HEK293T (cell line): ENCODE measurements around the gene GFPT2.

Source experiments
- CTCF ChIA-PET: fragments of 350-600 bp; formaldehyde crosslinking; extraction: SDS; loops from one replicate; lab custom pipeline; 2021; ENCODE audit warnings: antibody characterized with exemption, inconsistent platforms; lab: Yijun Ruan, JAX
- POLR2A ChIA-PET: fragments of 350-600 bp; formaldehyde crosslinking; extraction: SDS; loops from one replicate; lab custom pipeline; 2020; ENCODE audit warnings: antibody characterized with exemption, inconsistent platforms; lab: Yijun Ruan, JAX
- DNase-seq: peaks from one replicate; pipeline ENCODE4 v3.0.0; 2012; ENCODE audit warnings: mixed read lengths; ENCODE audit errors: extremely low spot score
- ARNT ChIP-seq: fragments of 450-650 bp; IDR thresholded peaks from 2 replicates; pipeline ENCODE4 v1.6.1; 2017; ENCODE audit warnings: mild to moderate bottlenecking
- BHLHE40 ChIP-seq: fragments of 450-650 bp; IDR thresholded peaks from 2 replicates; pipeline ENCODE4 v1.6.1; 2016; ENCODE audit warnings: mild to moderate bottlenecking, moderate library complexity, borderline replicate concordance
- CTBP1 ChIP-seq: fragments of 450-650 bp; IDR thresholded peaks from 2 replicates; pipeline ENCODE4 v1.6.1; 2016; ENCODE audit warnings: borderline replicate concordance
- ELF4 ChIP-seq: fragments of 450-650 bp; IDR thresholded peaks from 2 replicates; pipeline ENCODE4 v1.6.1; 2017; ENCODE audit warnings: antibody characterized with exemption
- FOXA1 ChIP-seq: fragments of 450-650 bp; IDR thresholded peaks from 2 replicates; pipeline ENCODE4 v1.6.1; 2016; ENCODE audit warnings: mild to moderate bottlenecking
- FOXK2 ChIP-seq: fragments of 450-650 bp; IDR thresholded peaks from 2 replicates; pipeline ENCODE4 v1.6.1; 2016; ENCODE audit warnings: mild to moderate bottlenecking
- FOXM1 ChIP-seq: fragments of 450-650 bp; IDR thresholded peaks from 2 replicates; pipeline ENCODE4 v1.6.1; 2017; ENCODE audit warnings: mild to moderate bottlenecking, borderline replicate concordance
- HDGF ChIP-seq: fragments of 450-650 bp; IDR thresholded peaks from 2 replicates; pipeline ENCODE4 v1.6.1; 2017; ENCODE audit warnings: antibody characterized with exemption, borderline replicate concordance
- L3MBTL2 ChIP-seq: fragments of 450-650 bp; conservative IDR thresholded peaks from 2 replicates; pipeline ENCODE4 v1.6.1; 2016; ENCODE audit warnings: mild to moderate bottlenecking
- LEF1 ChIP-seq: fragments of 450-650 bp; IDR thresholded peaks from 2 replicates; pipeline ENCODE4 v1.6.1; 2017; ENCODE audit warnings: mild to moderate bottlenecking, borderline replicate concordance
- NFRKB ChIP-seq: fragments of 450-650 bp; IDR thresholded peaks from 2 replicates; pipeline ENCODE4 v1.6.1; 2016; ENCODE audit warnings: mild to moderate bottlenecking, moderate library complexity
- SP1 ChIP-seq: fragments of 450-650 bp; IDR thresholded peaks from 2 replicates; pipeline ENCODE4 v1.6.1; 2017
- SUZ12 ChIP-seq: fragments of 450-650 bp; IDR thresholded peaks from 2 replicates; pipeline ENCODE4 v1.6.1; 2016; ENCODE audit warnings: mild to moderate bottlenecking
- TARDBP ChIP-seq: fragments of 450-650 bp; IDR thresholded peaks from 2 replicates; pipeline ENCODE4 v1.6.1; 2016
- ZNF384 ChIP-seq: fragments of 450-650 bp; IDR thresholded peaks from 2 replicates; pipeline ENCODE4 v1.6.1; 2016
- TF ChIP-seq, protein P1 (sequence below): fragments of 450-650 bp; IDR thresholded peaks from 2 replicates; pipeline ENCODE4 v1.6.1; 2016

GFPT2 gene

DNA sequence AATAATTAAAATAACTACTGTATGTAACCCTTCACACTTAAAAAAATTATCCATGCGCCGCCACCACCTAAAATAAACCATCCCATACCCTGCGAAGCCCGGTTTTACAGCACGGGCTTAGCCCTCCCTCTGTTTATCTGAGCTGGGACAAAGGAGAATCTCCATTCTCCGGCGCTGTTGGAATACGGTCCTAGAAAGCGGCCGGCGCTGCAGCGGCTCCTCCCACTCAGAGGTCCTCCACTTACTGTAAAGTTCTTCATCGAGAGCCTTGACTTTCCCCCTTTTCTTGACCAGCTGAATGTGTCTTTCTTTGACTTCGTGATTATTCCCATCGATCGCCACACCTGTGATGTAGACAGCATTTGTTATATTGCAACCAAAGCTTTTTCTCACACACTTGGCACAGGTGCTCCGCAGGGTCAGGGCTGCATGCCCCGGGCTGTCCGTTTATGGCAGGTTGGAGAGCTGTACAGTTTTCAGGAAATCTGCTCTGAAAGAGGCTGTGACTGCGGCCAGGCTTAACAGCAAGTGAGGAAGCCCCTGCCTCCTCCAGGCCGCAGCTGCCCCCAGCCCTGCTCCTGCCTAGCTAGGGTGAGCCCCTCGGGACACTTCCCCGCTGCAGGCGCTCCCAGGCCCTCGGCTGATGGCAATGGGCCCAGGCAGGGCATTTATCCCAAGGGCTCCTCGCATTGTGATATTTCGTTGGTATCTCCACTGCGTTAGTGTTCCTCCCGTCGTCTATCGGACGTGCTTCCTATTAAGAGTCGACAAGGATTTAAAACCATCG, 16.7 kb downstream of the GFPT2 start:
- no peak for DNase-seq
- CTCF ChIA-PET, result interaction anchor here (1.1 kb wide), 1 partner anchor 10 kb away, joined by 3 read pairs; no protein-coding TSS in a partner anchor
- TF ChIP-seq ZNF384 (no peak), ELF4 (no peak), HDGF (no peak), SP1 (no peak), SUZ12 (no peak), CTBP1 (no peak), FOXA1 (no peak), LEF1 (no peak), BHLHE40 (no peak), L3MBTL2 (no peak), ARNT (no peak), NFRKB (no peak), TARDBP (no peak), FOXK2 (no peak), FOXM1 (no peak)
- TF ChIP-seq, protein P1, sequence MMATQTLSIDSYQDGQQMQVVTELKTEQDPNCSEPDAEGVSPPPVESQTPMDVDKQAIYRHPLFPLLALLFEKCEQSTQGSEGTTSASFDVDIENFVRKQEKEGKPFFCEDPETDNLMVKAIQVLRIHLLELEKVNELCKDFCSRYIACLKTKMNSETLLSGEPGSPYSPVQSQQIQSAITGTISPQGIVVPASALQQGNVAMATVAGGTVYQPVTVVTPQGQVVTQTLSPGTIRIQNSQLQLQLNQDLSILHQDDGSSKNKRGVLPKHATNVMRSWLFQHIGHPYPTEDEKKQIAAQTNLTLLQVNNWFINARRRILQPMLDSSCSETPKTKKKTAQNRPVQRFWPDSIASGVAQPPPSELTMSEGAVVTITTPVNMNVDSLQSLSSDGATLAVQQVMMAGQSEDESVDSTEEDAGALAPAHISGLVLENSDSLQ, result no peak
- POLR2A ChIA-PET, result no interaction called here

DNA sequence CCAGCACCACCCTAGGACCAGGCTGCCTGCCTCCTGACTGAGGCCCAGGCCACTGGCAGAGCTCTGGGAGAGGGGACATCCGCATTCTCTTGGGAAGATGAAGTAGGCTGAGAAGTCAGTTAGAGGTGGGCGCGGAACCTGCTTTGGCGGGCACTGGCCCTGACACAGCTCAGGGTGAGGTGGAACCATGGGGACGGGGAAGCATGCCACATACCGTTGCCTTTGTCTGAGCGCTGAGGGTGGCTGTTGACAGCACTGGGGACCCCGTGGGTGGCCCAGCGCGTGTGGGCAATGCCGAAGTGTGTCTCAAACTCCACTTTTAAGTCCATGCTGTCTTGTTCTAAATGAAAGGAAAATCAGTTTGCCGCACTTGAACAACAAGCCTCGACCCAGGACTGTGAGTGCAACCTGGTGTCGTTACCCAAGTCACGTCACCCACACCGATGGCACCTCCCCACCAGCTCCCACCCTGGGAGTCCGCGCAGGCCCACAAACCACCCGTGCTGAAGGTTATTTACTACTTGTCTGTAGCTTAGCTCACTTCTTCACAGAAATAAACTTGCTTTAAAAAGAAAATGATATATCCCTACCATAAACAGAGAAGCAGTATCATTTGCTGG, 17.4 kb downstream of the GFPT2 start:
- ChIA-PET POLR2A (no interaction called here), CTCF (interaction anchor here (1.1 kb wide), 1 partner anchor 11 kb away, joined by 3 read pairs; no protein-coding TSS in a partner anchor)
- no peak for TF ChIP-seq SUZ12
- TF ChIP-seq NFRKB, result no peak
- TF ChIP-seq HDGF, result no peak
- no peak for TF ChIP-seq CTBP1
- TF ChIP-seq BHLHE40, result no peak
- no peak for TF ChIP-seq TARDBP
- TF ChIP-seq ARNT, result no peak
- no peak for TF ChIP-seq FOXA1
- TF ChIP-seq L3MBTL2, result no peak
- no peak for TF ChIP-seq FOXM1
- TF ChIP-seq ZNF384, result no peak
- TF ChIP-seq, protein P1, result no peak
- TF ChIP-seq FOXK2, result no peak
- TF ChIP-seq ELF4, result no peak
- TF ChIP-seq LEF1, result no peak
- TF ChIP-seq SP1, result no peak
- no peak for DNase-seq

DNA sequence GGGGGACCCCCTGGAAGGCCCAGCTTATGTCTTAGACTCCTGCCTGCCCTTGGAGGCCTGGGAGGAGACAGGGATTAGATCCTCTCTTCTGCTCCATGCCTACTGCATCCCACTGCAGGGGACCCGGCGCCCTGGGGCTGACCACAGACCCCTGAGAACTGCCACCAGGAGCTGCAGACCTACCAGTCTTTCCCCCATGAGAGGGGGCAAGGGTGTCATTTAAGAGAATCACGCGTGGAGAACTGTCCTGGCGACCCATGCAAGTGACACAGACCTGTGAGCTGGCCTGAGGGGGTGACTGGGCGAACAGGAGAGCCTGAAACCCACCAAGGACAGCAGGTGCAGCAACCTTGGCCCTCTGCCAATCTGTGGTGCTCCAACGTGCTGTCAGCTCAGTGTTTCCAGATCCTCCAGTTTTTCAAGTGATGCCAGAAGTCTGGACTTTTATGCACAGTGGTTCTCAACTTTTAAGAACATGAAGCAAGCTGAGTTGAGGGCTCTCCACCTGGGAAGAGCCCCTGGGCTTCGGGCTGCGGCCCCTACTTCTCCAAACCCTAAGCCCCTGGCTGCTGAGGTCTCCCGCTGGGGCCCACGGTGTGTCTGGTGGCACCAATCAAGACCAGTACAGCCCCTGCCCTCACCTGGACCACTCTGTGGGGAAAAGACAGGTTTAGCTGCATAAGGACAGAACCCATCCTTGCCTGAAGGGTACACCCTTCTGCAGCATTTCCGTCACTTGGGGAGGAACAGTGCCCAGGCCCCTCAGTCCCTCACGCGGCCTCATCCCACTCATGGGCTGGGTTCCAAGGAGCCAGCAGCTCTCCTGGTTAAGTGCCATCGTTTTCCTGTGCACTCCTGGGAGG, 18.2 kb downstream of the GFPT2 start:
- DNase-seq, result no peak
- POLR2A ChIA-PET, result no interaction called here
- CTCF ChIA-PET, result interaction anchor here (1.1 kb wide), 1 partner anchor 12 kb away, joined by 3 read pairs; no protein-coding TSS in a partner anchor
- TF ChIP-seq CTBP1, result no peak
- TF ChIP-seq FOXK2, result no peak
- no peak for TF ChIP-seq LEF1

DNA sequence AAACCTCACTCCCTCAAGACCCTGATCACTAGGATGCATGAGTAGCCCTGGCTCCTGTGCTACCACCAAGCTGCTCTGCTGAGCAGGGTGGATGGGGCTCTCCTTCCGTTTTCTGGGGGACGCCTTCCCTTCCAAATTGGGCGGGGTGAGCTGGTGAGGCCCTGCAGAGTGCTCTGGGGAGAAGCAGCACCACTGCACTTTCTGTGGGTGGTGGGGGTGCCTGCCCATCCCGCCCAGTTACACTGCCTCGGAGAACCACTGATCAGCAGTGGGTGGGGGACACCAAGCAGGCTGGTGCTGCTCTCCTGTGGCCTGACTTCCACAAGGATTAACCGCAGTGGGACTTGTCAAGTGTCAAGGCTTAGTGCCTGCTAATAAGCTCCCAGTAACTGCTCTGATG, 19.0 kb downstream of the GFPT2 start:
- ChIA-PET POLR2A (no interaction called here), CTCF (no interaction called here)
- no peak for TF ChIP-seq FOXA1
- TF ChIP-seq FOXM1, result no peak
- TF ChIP-seq, protein P1, result no peak
- no peak for TF ChIP-seq ARNT
- TF ChIP-seq LEF1, result no peak
- TF ChIP-seq SUZ12, result no peak
- no peak for TF ChIP-seq BHLHE40
- no peak for TF ChIP-seq SP1
- no peak for TF ChIP-seq ELF4
- no peak for TF ChIP-seq L3MBTL2
- no peak for TF ChIP-seq TARDBP
- no peak for TF ChIP-seq FOXK2
- TF ChIP-seq ZNF384, result no peak
- no peak for TF ChIP-seq CTBP1
- DNase-seq, result no peak

DNA sequence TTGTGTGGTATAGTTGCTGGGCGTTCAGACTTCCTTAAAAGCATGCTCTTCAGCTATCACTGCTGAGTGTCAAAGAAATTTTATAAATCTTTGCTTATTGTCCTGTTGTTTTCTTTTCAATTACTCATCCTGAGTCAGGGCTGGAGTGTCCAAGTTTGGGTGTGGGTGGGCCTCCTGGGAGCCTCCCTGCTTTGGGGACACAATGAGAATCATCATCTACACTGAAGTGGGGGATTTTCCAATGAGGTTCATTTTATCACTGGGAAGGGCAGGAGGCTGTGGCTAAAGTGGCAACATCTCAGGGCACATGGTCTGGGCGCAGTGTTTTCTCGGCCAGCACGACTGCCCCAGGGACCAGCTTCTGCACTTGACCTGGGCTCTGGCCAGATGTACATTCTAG, 19.5 kb downstream of the GFPT2 start:
- POLR2A ChIA-PET, result no interaction called here
- TF ChIP-seq ZNF384 (no peak), CTBP1 (no peak), HDGF (no peak), LEF1 (no peak)
- DNase-seq, result no peak
- CTCF ChIA-PET, result no interaction called here
